Measurements from ENCODE around the gene TMEM181.
"Not testable (repeated sequence)": the region's sequence is repeated elsewhere in the genome, so short reads cannot be mapped to it uniquely, and the experiment has no call there.

The TMEM181 gene

DNA sequence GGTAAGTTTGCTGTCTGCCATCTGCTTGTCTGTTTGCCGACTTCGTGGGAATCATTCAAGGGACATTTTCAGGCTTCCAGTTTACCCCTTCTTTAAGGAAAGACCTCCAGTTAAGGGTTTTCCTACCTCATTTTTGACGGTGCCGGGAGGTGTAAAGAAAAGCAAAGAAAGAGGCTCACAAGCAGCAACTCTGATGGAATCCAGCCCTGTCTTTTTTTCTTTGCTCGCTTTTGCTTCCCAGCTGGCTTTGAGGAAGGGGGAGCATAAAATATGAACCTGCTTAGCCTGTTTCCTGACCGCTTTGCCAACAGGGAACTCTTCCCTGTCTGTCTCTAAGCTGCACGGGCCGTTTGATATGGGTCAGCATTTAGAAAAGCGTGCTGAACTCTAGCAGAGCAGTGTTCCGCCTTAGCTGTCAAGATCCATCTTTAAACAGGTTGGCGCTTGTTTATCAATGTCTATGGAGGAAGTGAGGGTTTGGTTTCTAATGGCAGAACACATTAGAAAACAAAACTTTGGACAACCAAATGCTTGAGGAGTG, 103.8 kb downstream of the TMEM181 start:
- no peak for DNase-seq

DNA sequence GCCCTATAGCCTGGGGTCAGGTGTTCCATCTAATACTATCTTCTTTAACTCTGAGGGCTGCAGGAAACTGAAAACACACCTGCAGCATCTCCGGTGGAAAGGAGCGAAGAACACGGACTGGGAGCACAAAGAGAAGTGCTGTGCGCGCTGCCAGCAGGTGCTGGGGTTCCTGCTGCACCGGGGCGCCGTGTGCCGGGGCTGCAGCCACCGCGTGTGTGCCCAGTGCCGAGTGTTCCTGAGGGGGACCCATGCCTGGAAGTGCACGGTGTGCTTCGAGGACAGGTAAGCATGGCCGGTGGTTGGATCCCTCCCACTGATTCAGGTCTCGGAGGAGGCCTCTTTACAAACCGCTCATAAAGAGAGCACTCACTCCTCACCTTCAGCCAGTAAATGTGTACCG, 105.4 kb downstream of the TMEM181 start:
- no peak for DNase-seq

DNA sequence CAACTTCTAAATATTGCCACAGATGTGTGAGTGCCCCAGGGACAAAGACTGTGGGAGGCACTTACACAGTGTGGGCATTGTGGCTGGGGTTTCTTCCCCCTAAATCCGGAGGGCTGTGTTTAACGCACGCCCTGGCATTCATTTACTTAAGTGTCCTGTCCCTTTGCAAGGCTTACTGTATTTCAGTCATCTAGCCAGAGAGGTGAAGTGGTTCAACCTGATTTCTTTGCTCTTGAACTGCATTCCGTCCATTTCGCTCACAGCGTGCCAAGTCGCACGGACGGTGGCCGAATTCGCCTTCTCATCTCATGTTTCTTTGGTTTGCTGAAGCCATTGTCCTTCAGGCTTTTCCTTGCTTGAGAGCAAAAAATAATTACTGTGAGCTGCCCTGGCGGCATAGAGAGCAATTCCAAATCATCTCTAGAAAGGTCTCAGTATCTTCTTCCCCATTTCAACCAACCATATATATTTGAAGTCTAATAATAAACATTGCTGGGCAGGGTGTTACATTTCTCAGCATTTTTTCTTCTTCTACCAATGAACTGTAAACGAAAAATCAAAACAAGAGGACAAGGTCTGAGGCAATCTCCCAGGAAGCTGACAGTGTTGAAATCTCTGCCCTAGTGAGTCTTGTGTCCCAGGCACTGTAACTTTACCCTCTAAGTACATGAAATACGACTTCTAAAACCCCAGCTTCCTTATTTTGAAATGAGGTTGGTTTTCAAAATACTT, 106.9 kb downstream of the TMEM181 start:
- peak; percentile 81 for DNase-seq

DNA sequence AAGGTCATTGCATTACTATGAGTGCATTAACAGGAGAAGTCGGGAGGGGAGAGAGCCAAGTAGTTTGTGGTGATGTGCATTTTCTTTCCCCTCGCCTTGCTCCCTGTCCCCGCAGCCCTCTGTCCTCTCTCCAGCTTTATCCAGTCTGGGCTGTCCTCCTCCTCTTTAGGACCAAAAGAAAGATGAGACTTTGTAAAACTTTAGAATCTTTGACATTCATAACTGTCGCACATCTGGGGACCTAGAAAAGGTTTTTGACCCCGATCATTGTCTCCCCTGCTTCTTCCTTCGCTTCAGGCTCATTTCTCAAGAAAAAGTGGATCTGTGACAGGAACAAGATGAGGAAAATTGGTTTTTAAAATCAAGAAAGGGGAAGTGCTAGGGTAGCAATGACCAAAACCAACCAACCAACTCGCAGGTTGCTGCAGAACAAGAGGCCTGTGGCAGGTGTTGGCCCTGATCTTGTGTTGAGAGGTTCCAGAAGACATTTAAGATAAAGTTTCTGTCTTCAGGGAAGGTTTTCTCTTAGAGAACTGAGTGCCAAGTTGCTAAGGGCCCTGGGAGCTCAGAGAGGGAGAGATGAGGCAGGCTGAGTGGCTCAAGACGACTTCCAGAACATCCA, 107.6 kb downstream of the TMEM181 start:
- DNase-seq: no peak

DNA sequence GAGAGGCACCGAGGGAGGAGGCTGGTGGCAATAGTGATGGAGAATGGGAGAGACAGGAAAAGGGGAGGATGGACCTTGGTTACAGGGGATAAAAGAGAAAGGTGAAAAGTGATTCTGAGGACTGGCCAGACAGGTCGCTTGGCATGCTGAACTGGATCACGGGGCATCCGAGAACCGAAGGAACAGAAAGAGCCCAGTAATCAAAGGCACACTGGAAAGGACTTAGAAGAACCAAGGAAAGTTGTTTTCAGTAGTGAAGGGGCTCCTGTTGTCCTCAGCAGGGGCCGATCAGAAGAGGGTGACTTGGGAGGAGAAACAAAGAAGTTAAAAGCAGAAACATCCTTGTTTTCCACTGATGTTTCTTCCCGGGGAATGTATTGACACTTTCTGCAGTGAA, 108.8 kb downstream of the TMEM181 start:
- no peak for DNase-seq

DNA sequence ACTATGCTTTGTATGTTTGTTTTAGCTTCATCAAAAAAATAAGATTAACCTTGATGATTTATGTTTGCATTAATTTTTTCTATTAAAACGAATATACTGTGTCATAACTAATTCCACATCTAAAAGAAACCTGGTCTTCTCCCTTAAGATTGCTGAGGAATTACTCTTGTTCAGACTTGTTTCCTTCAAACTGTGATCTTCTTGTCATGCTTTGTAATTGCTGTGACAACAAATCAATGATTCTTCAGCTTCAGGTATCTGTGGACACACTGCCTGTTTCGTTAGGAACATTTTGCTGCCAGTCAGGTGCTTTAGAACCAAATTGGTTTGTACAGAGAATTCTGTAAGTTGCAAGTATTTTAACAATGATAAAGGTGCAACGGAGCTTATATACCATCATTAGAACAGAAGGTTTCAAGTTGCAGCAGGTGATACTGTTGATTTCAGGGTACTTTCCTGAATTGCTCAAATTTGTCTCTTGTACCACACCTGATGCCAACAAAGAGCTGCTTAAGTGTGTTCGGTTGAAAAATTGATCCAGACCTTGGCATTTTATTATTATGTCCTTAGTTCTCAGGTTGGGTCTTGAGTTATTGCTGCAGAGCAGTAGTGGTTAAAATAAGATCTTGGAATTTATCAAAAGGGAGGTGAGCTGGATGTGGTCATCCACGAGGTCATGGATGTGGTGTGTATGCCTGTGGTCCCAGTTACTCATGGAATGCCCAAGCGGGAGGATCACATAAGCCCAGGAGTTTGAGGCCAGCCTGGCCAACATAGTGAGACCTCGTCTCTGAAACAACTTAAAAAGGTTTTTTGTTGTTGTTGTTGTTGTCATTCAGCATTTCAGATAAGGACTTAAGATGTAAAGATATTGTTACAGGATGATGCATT, 109.5 kb downstream of the TMEM181 start:
- no peak for DNase-seq

DNA sequence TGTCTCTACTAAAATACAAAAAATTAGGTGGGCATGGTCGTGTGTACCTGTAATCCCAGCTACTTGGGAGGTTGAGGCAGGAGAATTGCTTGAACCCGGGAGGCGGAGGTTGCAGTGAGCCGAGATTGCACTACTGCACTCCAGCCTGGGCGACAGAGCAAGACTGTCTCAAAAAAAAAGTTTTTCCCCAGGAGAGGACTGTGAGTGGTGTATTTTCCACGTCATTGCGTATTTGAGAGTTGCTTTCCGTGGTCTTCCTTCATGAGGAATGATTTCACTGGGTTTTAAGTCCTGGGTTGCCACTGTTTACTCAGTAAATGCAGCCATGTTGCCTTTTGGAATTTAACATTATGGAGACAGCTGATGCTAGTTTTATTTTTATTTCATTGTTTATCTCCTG, 112.2 kb downstream of the TMEM181 start:
- not testable (repeated sequence) for DNase-seq

DNA sequence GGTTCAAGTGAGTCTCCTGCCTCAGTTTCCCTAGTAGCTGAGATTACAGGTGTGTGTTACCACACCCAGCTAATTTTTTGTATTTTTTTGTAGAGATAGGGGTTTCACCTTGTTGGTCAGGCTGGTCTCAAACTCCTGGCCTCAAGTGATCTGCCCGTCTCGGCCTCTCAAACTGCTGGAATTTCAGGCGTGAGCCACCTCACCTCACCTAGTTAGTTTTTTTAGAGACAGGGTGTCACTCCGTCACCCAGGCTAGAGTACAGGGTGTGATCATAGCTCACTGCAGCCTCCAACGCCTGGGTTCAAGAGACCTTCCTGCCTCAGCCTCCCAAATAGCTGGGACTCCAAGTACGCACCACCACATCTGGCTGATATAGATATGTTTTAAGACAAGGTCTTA, 112.8 kb downstream of the TMEM181 start:
- DNase-seq: no peak

DNA sequence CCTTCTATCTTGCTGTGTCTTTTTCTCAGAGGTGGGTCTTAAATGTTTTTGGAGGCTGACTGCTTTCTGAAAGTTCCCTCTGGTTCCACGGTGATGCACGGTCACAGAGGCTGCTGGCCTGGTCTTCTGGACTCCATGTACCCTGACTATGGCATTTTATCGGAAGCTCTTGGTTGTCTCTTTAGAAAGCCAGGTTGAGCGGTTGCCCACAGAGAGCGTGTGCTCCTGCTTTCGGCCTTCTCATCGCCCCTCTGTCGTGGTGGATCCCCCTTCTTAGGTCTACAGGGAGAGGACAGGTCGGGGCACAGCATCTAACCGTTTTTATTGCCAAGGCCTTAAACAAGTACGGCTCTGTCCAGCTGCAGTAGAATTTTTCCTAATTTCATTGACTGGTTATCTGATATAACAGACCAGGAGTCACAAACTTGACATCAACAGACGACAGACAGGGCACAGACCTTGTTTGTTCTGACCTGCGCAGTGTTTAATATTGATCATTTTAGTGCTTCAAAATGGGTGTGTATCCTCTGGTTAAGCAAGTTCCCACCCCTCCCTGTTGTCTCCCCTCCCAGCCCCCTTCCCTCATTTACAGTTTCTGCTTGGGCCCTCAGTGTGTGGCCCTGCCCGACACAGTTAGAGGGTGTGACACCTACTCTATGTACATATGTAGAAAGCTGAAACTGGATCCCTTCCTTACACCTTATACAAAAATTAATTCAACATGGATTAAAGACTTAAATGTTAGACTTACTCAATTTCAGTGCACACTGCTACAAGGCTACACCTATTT, 114.6 kb downstream of the TMEM181 start:
- no peak for DNase-seq

DNA sequence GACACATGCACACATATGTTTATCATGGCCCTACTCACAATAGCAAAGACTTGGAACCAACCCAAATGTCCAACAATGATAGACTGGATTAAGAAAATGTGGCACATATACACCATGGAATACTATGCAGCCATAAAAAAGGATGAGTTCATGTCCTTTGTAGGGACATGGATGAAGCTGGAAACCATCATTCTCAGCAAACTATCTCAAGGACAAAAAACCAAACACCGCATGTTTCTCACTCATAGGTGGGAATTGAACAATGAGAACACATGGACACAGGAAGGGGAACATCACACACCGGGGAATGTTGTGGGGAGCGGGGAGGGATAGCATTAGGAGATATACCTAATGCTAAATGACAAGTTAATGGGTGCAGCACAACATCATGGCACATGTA, 117.2 kb downstream of the TMEM181 start:
- DNase-seq: not testable (repeated sequence)

DNA sequence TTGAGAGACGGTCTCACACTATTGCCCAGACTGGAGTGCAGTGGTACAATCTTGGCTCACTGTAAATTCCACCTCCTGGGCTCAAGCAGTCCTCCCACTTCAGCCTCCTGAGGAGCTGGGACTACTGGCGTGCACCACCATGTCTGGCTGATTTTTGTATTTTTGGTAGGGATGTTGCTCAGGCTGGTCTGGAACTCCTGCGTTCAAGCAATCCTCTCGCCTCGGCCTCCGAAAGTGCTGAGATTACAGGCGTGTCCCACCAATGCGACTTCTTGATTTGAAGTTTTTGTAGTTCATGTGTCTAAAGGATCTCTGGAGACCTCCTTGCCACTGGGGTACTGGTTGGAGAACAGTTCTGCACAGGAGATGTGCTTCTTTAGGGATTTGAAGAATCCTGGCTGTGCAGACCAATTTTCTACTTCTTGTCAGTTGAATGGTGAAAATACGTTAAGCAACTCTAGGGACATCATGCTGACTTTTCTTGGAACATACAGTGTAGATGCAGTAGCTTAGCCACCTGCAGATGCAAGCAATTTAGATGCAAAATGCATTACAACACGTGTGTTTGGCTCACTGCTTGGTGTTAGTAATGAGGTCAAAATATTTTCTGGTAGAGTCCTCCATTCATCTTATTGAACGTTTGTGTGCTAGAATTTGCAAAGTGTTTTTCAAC, 118.2 kb downstream of the TMEM181 start:
- DNase-seq: no peak

DNA sequence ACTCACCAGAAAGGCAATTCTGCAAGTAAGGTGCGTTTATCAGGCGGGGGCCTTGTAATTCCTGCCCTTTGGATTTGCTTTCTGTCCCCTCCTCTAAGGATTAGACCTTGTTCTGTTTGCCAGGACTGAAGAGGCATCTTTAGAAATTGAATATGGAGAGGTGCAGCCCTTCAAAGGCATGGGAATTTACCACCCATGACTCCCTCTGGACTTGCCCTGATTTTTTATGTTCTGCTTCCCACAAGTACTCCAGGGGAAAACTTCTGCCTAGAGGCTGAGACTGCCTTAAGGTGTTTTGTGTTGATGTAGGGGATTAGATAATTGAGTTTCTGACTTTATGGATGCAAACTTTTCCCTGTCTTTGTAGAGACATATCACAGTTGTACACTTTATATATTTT, 120.1 kb downstream of the TMEM181 start:
- DNase-seq: no peak

DNA sequence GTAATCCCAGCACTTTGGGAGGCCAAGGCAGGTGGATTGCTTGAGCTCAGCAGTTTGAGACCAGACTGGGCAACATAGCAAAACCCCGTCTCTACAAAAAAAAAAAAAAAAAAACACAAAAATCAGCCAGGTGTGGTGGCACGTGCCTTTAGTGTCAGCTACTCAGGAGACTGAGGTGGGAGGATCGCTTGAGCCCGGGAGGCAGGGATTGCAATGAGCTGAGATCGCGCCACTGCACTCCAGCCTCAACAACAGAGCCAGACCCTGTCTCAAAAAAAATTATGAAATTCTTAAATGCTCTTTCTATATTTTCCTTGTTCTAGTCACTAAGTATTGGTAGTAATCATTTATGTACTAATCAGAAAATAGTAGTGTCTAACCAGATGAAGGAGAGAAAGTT, 120.6 kb downstream of the TMEM181 start:
- DNase-seq: no peak

DNA sequence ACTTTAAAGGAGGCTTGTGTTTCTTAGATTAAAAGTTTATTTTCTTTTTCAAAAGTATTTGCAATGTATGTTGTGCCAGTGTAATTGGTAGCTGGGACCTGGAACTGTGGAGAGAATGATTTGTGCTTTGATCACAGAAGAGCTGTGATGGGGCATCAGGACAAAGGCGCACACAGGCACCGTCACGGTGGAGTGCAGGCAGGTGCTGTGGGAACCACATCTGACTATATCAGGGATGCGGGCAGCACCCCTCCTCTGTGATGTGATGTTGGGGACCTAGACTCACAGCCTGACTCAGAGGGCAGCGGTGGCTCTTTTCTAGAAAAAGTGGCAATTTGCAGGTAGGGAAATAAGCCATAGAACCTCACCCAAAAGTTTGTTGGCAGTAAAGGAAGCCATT, 124.4 kb downstream of the TMEM181 start:
- no peak for DNase-seq

DNA sequence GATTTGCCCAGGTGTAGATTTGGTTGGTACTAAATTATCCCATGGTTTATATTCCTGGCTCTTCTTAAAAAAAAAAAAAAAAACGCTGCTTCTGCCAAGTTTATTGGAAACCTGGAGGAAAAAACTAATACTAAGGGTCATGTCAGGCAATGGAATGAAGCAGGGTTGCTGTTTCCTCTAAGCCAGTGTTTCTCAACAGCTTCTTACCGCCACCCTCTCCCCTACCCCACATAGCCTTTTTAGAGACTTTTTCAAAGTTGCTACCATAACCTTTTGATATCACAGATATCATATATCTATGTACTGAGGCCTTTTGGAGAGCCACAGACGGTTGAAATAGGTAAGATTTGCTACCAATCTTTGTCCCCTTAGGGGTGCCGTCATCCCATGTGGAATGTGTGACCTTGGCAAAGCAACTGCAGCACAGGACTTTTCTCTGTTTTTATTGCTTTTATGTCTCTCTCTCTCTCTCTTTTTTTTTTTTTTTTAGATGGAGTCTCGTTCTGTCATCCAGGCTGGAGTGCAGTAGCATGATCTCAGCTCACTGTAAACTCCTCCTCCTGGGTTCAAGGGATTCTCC, 124.9 kb downstream of the TMEM181 start:
- no peak for DNase-seq

Measured in hematopoietic multipotent progenitor cell treated with erythropoietin and hydrocortisone succinate and interleukin-3 and kit ligand, for 6 days (in vitro differentiated cells).